NCI-H82 treated with DMSO at 0.1 percent for 48 hours (cell line): ENCODE data around the gene RIMBP2.

ENCODE experiments used
- DNase-seq: peaks from one replicate; lab custom pipeline; 2025; ENCODE audit not compliant: unreplicated experiment; lab: John Stamatoyannopoulos, UW

The RIMBP2 gene

DNA sequence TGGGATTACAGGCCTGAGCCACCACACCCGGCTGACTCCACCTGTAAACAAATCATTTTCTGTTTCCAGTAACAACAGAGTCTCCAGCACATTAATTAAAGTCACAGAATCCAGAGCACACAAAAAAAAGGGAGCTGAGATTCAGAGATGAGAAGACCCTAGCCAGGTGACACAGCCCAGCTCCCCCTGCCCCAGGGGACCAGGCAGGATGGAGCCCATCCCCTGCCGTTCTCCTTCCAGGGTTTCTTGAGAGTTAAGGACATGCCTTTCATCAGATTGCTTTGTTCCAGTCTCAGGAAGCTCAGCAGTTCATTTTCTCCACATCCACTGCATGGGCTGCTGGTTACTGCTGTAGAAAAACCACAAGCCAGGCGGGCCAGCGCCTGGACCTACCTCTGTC, 81.2 kb downstream of the RIMBP2 start:
- no peak for DNase-seq

DNA sequence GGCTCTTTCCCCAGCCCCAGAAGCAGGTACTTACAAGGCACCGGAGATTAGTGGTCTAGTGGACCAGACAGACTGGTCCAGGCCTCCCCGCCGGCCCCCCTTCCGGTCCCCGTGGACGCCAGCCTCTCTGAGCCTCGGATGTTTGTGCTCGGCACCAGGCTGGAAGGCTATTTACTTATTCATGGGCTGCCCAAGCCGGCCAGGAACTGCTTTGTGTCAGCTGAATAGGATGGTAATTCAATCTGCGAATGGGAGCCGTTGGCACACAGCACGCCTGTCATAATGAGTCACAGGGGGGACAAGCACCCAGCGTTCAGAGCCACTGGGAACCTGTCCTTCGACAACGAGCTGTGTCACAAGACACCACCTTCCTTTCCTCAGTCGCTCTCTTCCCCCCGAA, 82.3 kb downstream of the RIMBP2 start:
- no peak for DNase-seq

DNA sequence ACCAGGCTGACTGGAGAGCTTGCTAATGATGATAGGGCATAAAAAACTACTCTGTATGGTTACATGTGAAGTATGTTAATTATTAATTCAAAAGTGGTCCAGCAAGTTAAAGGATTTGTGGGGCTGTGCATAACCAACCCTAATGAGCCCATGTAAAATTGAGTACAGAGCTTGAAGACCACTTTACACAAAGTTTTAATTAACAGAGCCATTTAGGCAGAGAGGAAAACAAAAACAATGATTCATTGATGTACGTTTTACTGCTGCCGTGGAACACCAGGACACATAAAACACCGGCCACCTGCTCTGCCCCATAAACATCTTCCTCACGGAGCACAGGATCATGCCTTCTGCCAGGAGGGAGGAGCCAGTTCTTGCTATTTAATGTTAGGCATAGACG, 83.5 kb downstream of the RIMBP2 start:
- DNase-seq, result no peak

DNA sequence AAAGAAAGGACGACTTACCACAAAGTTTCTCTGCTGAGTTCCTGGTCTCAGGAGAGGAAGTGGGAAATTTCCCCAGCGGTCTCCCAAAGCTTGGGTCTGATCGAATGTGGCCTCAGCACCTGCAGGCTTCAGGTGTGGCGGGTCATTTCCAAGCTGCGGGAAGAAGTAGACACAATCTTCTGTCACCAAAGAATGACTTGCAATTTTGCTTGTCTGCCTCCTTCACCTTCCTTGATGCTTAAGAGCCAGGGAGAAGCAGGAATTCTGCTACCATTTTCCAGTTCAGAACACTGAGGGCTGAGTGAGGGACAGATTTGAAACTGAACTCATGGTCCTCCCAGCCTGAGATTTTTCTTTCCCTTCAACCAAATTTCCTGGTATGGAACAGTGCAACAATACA, 87.8 kb downstream of the RIMBP2 start:
- no peak for DNase-seq

DNA sequence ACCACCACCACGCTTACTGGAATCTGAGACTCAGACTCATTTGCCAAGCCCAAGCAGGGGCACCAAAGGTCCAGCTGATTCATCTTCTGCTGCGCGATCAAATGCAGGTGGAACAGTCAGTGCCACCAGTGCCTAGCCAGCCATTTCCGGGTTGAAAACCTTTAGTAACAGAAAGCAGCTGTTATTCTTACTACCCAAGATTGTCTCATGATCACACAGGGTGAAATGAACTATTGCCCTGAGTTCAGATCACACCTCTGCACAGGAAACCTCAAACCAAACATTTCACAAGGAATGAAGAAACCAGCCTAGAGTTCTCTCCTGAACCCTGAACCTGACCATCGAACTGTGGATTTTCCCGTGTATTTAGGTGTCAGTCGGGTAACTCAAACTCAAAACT, 88.9 kb downstream of the RIMBP2 start:
- DNase-seq, result no peak

DNA sequence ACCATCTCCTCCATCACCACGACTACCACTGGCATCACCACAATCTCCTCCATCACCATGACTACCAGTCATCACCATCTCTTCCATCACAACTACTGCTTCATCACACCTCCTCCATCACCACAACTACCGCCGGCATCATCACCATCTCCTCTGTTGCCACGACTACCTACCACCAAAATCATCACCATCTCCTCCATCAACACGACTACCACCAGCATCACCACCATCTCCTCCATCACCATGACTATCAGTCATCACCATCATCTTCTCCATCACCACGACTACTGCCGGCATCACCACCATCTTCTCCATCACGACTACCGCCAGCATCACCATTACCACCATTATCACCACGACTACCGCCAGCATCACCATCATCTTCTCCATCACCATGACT, 89.5 kb downstream of the RIMBP2 start:
- no peak for DNase-seq

DNA sequence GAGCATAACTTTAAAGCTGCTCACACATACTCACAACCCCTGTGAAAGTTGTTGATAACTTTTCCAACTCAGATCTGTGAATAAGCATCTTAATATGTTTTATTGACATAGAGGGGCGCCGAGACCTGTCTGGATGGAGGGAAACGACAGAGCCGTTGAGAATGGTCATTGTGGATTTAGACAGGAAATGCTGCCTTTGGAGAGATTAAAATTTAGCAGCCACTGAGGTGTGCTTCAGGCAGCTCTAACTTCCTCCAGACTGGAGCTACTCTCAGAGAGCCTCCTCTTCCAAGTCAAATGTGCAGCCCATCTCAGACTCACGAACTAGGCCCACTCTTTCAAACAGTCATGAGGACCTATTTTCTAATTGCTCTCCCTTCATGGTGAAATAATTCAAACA, 90.9 kb downstream of the RIMBP2 start:
- DNase-seq, result no peak

DNA sequence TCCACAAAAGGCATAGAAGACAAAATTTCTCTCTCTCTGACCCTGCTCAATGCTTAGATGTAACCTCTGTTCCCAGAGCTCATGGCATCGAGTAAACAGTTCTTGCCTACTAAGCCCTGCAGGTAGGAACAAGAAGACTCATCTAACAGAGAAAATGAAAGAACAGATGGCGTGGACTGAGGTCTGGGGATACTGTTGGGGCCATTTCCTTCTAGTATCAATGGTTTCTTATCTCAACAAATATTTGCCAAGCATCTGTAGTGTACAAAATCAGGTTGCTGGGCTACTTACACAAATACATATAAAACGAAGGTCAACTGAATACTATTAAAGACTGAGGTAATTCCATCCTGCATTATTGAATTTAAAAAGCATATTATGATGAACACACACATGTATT, 93.3 kb downstream of the RIMBP2 start:
- no peak for DNase-seq

DNA sequence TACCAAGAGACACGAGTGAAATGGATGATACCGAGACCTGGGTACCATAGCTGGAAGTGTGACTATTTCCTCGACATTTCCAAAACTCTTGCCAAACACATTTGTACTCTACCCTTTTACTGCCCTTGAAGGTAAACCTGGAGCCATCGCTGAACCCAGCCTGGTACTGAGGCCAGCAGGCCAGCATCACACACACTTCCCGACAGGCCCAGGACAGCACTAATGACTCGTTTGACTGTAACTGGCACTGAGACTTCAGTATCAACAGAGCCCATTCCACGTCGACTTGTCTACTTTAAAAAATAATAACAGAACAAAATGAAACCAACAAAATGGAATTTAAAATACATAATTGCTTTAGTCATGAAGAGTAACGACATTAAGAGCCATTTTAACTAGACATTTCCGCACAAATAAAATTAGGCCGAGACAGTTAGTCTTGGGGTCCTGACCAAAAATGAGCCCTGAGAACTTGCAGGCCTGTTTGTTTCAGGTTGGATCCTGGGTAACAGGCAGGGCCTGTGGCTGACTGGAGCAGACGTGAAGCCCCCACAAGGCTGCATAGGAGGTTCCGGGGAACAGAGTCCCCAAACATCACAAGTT, 94.3 kb downstream of the RIMBP2 start:
- no peak for DNase-seq

DNA sequence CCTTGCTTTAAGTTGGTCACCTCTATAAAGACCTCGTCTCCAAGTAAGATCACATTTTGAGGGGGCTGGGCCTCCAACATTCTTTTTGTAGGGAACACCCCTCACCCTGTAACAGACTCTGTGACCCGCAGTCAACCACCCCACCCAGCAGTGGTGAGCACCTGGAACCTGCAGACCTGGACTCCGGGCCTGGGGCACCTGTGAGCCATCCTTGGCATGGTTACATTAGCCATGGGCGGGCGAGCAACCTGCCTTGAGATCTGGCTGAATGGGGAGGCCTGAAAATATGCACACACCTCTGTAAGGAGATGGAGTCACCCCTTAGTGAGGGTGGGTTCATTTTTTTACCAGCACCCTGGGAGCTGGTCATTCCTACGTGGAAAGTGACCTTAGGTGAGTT, 95.3 kb downstream of the RIMBP2 start:
- DNase-seq, result no peak

DNA sequence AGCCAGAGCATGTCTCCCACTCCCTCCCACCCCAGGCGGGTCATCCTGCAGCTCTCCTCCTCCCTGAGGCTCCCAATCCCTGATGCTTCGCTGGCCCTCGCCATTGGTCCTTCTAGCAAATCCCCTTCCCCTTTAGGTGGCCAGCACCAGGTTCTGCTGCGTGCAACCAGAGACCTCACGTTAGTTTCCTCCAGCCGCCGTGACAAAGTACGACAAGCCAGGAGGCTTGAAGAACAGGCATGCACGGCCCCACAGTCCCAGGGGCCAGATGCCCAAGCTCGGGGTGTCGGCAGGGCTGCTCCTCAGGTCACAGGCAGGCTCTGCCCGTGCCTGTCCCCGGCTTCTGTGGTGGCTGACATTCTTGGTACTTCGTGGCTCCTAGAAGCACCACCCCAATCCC, 95.8 kb downstream of the RIMBP2 start:
- no peak for DNase-seq

DNA sequence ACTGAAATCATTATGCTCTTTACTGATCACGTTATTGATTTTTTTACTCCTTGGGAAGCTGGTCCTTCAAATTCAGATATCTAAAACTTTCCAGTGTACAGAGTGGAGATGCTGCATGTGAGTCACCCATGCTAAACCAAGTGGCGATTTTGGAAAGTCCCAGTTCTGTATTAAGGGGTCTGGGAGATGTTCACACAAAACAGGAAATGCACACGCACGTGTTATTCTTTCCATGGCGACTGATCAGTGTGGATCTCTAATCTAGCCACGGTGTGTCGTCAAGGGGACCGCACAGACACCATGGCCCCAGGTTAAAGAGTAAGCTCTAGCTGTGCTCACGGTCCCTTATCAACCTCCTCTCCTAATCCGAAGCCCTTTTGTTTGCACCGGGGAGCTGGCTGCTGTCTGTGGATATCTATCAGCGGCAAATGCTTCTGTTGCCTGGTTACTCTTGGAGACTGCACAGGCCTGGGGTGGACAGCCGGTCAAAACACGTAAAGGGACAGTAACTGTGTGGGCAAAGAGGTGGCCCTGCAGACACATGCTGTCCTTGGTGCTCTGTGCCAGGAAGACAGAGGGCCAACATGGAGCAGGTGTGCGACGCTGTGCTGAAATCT, 96.6 kb downstream of the RIMBP2 start:
- no peak for DNase-seq

DNA sequence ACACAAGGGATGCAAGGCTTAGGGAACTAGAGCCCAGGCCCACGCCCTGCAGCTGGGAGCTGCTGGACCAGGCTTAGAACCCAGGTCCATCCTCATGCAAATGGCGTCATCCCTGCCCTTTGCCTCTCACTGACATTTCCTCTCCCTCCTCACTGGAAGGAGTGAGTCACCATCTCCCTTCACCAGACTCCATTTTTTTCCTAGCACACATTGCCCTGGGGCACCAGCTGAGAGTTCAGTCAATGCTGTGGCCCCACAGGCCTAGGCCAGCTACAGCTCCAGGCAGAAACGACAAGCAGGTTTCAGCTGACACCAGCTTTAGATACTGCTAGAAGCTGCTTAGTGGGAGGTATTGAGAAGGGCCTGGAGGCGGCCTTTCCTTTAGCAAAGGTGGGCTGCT, 98.9 kb downstream of the RIMBP2 start:
- DNase-seq, result no peak

DNA sequence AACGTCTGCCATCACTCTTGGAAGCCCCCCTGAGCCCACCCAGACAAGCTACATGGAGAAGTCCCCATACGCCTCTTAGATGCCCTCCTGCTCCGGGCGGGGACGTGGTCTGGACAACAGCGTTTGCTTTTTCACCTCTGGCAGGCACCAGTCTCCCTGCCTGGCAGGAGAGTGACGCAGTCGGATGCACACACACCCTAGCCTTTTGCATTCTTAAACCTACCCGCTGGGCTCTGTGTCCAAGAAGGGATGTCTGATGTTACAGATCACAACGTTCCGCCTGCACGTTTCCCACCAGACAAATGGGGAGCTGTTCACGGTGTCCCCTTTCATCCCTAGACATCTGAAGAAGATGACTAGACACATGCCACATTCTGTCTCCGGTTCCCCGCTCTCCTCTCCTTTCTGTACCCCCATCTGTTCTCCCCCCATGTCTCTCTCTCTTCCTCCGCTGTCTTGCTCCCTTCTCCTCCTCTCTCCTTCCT, 100.2 kb downstream of the RIMBP2 start:
- DNase-seq, result no peak

DNA sequence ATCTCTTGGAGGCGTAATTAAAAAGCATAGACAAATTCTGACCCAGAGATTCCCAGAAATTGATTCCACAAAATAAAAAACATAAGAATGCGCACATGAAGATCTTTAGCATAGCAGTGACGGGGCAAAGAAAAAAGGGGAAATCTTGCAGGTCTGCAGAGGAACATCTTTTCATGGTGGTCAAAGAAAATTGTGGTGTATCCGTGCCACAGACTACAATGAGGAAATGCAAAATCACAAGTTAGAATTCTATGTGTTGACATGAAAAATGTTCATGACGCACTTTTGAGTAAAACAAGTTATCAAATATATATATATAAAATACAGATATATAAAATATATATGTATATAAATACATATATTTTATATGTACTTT, 101.6 kb downstream of the RIMBP2 start:
- no peak for DNase-seq

DNA sequence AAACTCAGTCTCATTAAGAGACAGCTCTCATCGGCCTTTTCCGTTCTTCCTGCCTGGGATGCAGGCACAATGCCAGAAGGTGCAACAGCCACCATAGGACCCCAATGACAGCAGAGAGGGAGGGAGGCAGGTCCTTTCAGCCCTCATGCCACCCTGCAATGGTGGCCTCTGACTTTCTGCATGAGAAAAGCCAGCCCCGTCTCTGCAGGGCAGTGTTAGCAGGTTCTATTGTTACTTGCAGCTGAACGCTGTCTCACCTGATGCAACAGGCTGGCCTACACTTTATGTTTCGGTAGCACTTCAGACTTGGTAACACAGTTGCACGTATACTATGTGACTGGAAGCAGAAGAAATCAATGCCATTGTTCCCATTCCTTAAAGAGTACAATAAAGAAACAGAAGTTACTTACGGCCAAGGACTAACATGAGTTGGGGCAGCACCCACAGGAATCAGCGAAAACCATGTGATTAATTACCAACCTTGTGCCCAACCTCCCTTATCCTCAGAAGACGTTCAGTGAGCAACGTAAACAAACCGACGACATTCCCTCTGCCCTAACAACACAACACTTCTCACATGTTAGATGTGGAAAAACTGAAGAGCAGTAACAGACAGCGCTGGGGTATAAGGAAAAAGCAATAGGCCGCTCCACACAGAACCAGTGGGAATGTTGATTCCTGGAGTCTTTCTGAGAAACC, 102.1 kb downstream of the RIMBP2 start:
- DNase-seq, result no peak

DNA sequence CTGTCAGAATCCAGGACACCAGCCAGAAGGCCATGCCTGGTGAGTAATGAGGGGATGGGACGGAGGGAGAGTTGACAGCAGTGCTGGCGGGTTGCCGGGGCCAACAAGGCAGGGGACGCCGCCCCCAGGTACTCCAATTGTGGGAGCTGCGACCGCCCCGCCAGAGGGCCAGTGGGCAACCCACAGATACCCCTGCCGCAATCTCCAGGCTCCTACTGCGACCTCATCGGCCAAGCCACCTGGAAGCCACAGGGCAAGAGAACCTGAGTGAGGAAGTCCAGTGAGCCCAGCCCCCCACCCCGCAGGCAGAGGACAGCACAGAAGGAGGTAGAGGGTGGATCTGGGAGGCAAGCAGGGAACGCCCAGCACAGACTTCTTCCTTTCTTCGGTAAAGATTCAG, 103.0 kb downstream of the RIMBP2 start:
- no peak for DNase-seq

DNA sequence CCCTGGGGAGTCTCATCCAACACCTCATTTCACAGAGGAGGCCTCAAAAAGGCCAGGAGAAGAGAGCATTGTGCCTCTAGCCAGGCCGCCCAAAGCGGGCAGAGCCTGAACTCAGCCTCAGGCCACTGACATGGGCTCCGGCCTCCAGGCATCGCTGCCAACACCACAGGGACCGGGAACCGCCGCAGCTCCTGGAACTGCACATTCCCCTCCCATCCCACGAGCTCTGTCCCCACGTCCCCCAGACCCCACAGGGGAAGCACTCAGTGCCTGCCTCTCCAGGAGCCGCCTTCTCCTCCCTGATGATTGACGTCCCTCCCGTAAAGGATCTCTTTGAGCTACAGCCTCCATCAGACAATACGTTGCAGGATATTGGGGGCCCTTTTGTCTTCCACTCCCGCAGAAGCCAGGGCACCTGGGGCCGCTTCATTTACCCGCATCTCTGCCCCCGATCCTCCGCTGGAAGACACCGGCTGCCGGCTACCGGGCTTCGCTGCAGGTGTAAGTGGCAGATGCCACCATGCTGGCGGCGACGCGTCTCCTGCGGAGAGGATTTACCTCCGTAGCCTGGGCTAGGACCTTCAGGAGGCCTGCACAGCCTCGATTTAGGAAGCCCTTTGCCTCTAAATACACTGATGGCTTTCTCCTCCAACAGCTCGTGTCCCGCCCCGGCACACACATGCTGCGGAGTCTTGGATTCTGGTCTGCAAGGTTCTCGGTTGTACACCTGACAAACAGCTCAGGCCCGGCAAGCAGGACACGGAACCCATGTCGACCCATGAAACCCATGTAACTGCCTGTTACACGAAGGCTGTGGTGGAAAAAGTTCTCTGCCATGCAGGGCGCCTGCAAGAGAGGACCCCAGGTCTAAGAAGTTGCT, 104.8 kb downstream of the RIMBP2 start:
- no peak for DNase-seq

DNA sequence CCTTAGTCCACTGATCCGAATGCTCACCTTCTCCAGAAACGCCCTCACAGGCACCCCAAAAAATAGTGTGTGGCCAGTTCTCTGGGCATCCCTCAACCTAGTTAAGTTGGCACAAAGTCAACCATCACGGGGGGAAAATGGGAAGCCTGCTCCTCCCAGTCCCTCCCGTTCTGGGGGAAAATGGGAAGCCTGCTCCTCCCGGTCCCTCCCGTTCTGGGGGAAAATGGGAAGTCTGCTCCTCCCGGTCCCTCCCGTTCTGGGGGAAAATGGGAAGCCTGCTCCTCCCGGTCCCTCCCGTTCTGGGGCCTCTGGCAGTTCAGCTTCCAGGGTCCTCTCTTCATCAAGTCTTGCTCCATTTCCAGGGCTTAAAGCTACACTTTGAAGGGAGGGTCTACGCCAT, 106.1 kb downstream of the RIMBP2 start:
- DNase-seq, result no peak

DNA sequence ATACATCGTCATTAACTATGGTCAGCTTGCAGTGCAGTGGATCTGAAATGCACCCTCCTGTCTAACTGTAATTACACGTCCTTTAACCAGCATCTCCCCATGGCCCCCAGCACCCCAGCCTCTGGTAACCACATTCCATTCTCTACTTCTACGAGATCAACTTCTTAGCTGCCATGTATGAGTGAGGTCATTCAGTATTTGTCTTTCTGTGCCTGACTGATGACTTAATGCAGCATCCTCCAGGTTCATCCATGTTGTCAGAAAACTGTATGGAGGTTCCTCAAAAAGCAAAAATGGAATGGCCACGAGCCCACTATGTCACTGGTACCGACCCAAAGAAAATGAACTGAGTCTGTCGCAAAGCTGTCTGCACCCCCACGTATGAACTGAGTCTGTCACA, 107.3 kb downstream of the RIMBP2 start:
- DNase-seq, result no peak

DNA sequence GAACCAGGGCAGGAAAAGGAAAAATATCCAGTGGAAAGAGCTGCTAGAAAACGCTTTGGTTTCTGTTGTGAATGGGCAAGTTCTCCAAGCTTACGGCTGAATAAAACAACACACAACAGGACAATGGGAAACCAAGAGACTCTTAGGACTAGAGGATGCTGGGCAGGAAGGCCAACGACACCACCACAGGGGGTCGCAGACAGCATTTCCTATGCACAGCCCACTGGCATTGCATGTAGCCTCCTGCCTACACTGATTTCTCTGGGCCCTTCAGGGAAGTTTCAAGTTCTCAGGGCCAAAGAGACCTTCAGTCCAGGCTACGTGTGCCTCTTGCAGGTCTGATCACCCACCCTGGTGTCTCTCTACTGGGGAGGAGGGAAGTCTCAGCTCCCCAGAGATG, 108.0 kb downstream of the RIMBP2 start:
- DNase-seq, result no peak

DNA sequence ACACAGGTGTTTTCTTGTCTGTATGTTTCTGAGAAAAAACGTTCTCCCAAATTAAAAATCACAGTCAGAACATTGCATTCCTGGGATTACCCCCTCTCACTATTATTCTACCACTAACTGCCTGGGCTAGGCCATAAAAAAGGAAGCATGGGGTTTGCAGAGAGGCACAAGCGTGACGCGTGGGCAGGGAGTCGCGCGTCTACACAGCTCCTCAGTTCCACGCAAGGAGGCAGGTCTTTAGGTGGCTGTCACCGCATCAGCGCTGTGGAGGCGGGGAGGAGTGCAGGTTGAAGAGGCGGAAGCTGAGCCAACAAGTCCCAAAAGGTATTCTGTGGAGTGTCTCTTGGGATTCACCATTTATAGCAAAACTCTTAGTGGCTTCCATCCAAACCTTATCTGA, 109.9 kb downstream of the RIMBP2 start:
- DNase-seq, result no peak
